DND-41 (cell line): ENCODE data around the gene SPTA1.
"Not testable (repeated sequence)": the region's sequence is repeated elsewhere in the genome, so short reads cannot be mapped to it uniquely, and the experiment has no call there.

Source experiments
- ATAC-seq: fragments of 200-7000 bp; cut with Tn5 transposase; 3 replicates; pipeline ENCODE4 v1.9.1; 2021; ENCODE audit warnings: low read depth; ENCODE audit not compliant: insufficient read depth
- DNase-seq: peaks from one replicate; pipeline ENCODE4 v3.0.0-alpha.2; 2020
- H2AFZ ChIP-seq: 2 replicates; pipeline ENCODE4 v1.6.0; 2012; ENCODE audit warnings: low read depth, low read length
- H3K27ac ChIP-seq: 2 replicates; pipeline ENCODE4 v1.5.1; 2012; ENCODE audit warnings: low read length, inconsistent platforms
- H3K27me3 ChIP-seq: fragments of 200-600 bp; sonication (generic); 2 replicates; pipeline ENCODE4 v1.6.0; 2012; ENCODE audit warnings: low read length, mild to moderate bottlenecking, inconsistent platforms; ENCODE audit not compliant: insufficient read depth, poor library complexity
- H3K36me3 ChIP-seq: 2 replicates; pipeline ENCODE4 v1.5.1; 2012; ENCODE audit warnings: low read length, inconsistent platforms; ENCODE audit not compliant: insufficient read depth
- H3K4me1 ChIP-seq: 2 replicates; pipeline ENCODE4 v1.5.1; 2012; ENCODE audit warnings: mild to moderate bottlenecking, low read length; ENCODE audit not compliant: insufficient read depth
- H3K4me2 ChIP-seq: 2 replicates; pipeline ENCODE4 v1.6.0; 2012; ENCODE audit warnings: mild to moderate bottlenecking, moderate library complexity, low read length, inconsistent platforms; ENCODE audit not compliant: insufficient read depth
- H3K4me3 ChIP-seq, 2 experiments: fragments of 200-600 bp in 1 of 2; shearing (Covaris generic) in 1 of 2; 2 replicates each; pipeline ENCODE4 v1.5.1; 2012 to 2016; ENCODE audit warnings: inconsistent platforms in 2 of 2, low read length in 2 of 2, mild to moderate bottlenecking in 2 of 2, low read depth in 1 of 2, moderate library complexity in 1 of 2
- H3K79me2 ChIP-seq: 2 replicates; pipeline ENCODE4 v1.6.0; 2012; ENCODE audit warnings: low read length, inconsistent platforms; ENCODE audit not compliant: insufficient read depth
- H3K9ac ChIP-seq: 2 replicates; pipeline ENCODE4 v1.6.0; 2012; ENCODE audit warnings: low read depth, mild to moderate bottlenecking, inconsistent platforms, low read length, moderate library complexity
- H3K9me3 ChIP-seq: 2 replicates; pipeline ENCODE4 v1.5.1; 2012; ENCODE audit warnings: low read length, moderate library complexity, mild to moderate bottlenecking, inconsistent platforms; ENCODE audit not compliant: insufficient read depth, severe bottlenecking
- H4K20me1 ChIP-seq: 2 replicates; pipeline ENCODE4 v1.6.0; 2012; ENCODE audit warnings: low read length; ENCODE audit not compliant: insufficient read depth
- EZH2 ChIP-seq: IDR thresholded peaks from 3 replicates; pipeline ENCODE4 v1.6.1; 2012; ENCODE audit warnings: borderline replicate concordance, low read depth, mild to moderate bottlenecking, moderate library complexity, low read length, inconsistent platforms; ENCODE audit not compliant: severe bottlenecking
- TF ChIP-seq, protein P1 (sequence below): IDR thresholded peaks from 2 replicates; pipeline ENCODE4 v1.5.1; 2012; ENCODE audit warnings: borderline replicate concordance, low read length, moderate library complexity, mild to moderate bottlenecking; ENCODE audit not compliant: poor library complexity, severe bottlenecking; ENCODE audit errors: extremely low read depth

SPTA1 gene

GRCh38 chr1:158700552-158700951 lies 14.0 kb upstream of the SPTA1 start, which contains the start of gene OR6K2:
OR6K2 (minus strand) TSS chr1:158700652; CDS start chr1:158700652, 0 bp downstream.
- H3K79me2 ChIP-seq = no peaks in the 10 kb centered on the region
- no peak within 1 kb of the TSS for H2AFZ ChIP-seq
- no peak within 1 kb of the TSS for H3K4me2 ChIP-seq
- H3K9ac ChIP-seq = no peak within 1 kb of the TSS
- no peak for ATAC-seq
- H3K36me3 ChIP-seq = no peaks in the 10 kb centered on the region
- H3K4me3 ChIP-seq = no peak within 1 kb of the TSS
- H3K27ac ChIP-seq = no peak within 1 kb of the TSS
- peaks cover 7% of the 10 kb centered on the region for H3K27me3 ChIP-seq
- no peaks in the 10 kb centered on the region for H3K4me1 ChIP-seq
- TF ChIP-seq, protein P1, sequence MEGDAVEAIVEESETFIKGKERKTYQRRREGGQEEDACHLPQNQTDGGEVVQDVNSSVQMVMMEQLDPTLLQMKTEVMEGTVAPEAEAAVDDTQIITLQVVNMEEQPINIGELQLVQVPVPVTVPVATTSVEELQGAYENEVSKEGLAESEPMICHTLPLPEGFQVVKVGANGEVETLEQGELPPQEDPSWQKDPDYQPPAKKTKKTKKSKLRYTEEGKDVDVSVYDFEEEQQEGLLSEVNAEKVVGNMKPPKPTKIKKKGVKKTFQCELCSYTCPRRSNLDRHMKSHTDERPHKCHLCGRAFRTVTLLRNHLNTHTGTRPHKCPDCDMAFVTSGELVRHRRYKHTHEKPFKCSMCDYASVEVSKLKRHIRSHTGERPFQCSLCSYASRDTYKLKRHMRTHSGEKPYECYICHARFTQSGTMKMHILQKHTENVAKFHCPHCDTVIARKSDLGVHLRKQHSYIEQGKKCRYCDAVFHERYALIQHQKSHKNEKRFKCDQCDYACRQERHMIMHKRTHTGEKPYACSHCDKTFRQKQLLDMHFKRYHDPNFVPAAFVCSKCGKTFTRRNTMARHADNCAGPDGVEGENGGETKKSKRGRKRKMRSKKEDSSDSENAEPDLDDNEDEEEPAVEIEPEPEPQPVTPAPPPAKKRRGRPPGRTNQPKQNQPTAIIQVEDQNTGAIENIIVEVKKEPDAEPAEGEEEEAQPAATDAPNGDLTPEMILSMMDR = no peak
- no peak for TF ChIP-seq EZH2
- H4K20me1 ChIP-seq = no peaks in the 10 kb centered on the region
- no peaks in the 10 kb centered on the region for H3K9me3 ChIP-seq
- DNase-seq = no peak

DNA sequence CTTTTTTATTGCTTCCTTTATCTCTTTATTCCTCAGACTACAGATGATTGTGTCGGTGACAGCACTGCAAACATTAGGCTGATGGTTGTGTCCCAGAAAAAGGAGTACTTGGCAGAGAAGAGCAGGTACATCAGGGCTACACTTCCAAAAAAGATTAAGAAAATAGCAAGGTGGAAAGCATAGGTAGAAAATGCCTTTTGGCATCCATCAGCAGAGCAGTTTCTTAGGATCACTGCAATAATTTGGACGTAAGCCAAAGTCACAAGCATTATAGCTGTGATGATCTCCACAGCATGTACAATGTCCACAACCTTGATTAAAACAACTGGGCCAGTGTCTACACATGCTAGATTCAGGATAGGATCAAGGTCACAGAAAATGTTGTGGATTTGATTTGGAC lies 8.1 kb upstream of the SPTA1 start:
- TF ChIP-seq EZH2 = no peak
- TF ChIP-seq, protein P1 = no peak

DNA sequence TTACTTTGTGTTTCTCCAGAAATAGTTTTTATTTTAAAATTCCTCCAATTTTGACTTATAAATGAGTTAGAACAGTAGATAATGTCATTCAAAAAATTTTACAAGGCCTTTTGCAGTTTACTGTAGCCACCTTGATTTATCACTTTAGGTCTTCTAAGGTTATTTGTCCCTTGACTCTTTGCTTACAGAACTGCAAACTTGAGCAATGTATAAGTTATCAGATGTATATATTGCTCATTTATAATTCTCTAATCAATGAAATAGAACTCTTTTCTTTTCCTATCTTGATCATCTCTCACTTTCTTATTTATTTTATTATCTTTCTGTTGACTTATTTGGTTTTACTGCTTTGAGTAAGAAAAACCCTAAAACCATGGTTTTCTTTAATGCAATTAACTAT lies 5.8 kb upstream of the SPTA1 start:
- H3K27ac ChIP-seq = no peak overlapping the region
- peaks cover 13% of the 10 kb centered on the region for H3K27me3 ChIP-seq
- no peak overlapping the region for H2AFZ ChIP-seq
- H3K36me3 ChIP-seq = no peaks in the 10 kb centered on the region
- no peak for TF ChIP-seq EZH2
- TF ChIP-seq, protein P1 = no peak
- H3K9ac ChIP-seq = no peak overlapping the region
- H4K20me1 ChIP-seq = no peaks in the 10 kb centered on the region
- no peak overlapping the region for H3K4me3 ChIP-seq
- H3K9me3 ChIP-seq = no peaks in the 10 kb centered on the region
- H3K79me2 ChIP-seq = no peaks in the 10 kb centered on the region
- no peaks in the 10 kb centered on the region for H3K4me1 ChIP-seq
- ATAC-seq (no peak), DNase-seq (no peak)
- no peak overlapping the region for H3K4me2 ChIP-seq

More for the DNA sequence above, 8.1 kb upstream of the SPTA1 start:
- ATAC-seq (no peak), DNase-seq (no peak)
- H3K9me3 ChIP-seq = no peaks in the 10 kb centered on the region
- no peak overlapping the region for H3K4me3 ChIP-seq
- no peaks in the 10 kb centered on the region for H4K20me1 ChIP-seq
- no peak overlapping the region for H3K9ac ChIP-seq
- H3K27me3 ChIP-seq = peaks cover 13% of the 10 kb centered on the region
- H3K4me1 ChIP-seq = no peaks in the 10 kb centered on the region
- H3K79me2 ChIP-seq = no peaks in the 10 kb centered on the region
- H2AFZ ChIP-seq = no peak overlapping the region
- no peak overlapping the region for H3K27ac ChIP-seq
- no peaks in the 10 kb centered on the region for H3K36me3 ChIP-seq
- no peak overlapping the region for H3K4me2 ChIP-seq

- Histone ChIP-seq H3K4me2 (no peak overlapping the region), H3K27me3 (peaks cover 13% of the 10 kb centered on the region), H3K79me2 (no peaks in the 10 kb centered on the region), H3K27ac (no peak overlapping the region), H4K20me1 (no peaks in the 10 kb centered on the region), H2AFZ (no peak overlapping the region), H3K9me3 (no peaks in the 10 kb centered on the region), H3K9ac (no peak overlapping the region), H3K4me3 (no peak overlapping the region), H3K4me1 (no peaks in the 10 kb centered on the region), H3K36me3 (no peaks in the 10 kb centered on the region)
- no peak for DNase-seq
- TF ChIP-seq, protein P1 = no peak
- TF ChIP-seq EZH2 = no peak
- no peak for ATAC-seq
Observed at GRCh38 chr1:158691907-158692306, 5.4 kb upstream of the SPTA1 start.

GRCh38 chr1:158691149-158691548 lies 4.6 kb upstream of the SPTA1 start:
- H3K79me2 ChIP-seq, H3K4me3 ChIP-seq, ATAC-seq, H3K9ac ChIP-seq, DNase-seq, H4K20me1 ChIP-seq, H3K36me3 ChIP-seq, H3K4me2 ChIP-seq, H2AFZ ChIP-seq, H3K9me3 ChIP-seq, H3K4me1 ChIP-seq, H3K27ac ChIP-seq: not testable (repeated sequence)
- H3K27me3 ChIP-seq = peaks cover 13% of the 10 kb centered on the region
